CD4-positive, alpha-beta T cell treated with Interferon gamma for 1 hour (primary cell): ENCODE results near the gene RCAN1.
A peak's percentile ranks its signal among the peaks of the same experiment; 100 is the strongest.

Experiments
- DNase-seq: peaks from one replicate; pipeline ENCODE4 v3.0.0-alpha.2; 2020

RCAN1 gene

GRCh38 chr21:34614628-34615486, at the start of gene RCAN1:
Gene RCAN1, minus strand, starts transcription at chr21:34615113. Its CDS starts 102 bp downstream, at chr21:34615011.
- peak; percentile 90 for DNase-seq

- no peak for DNase-seq
Measured at GRCh38 chr21:34661848-34662247, 46.9 kb upstream of the RCAN1 start.

GRCh38 chr21:34653522-34653921, 38.6 kb upstream of the RCAN1 start:
- no peak for DNase-seq

- no peak for DNase-seq
Measured at GRCh38 chr21:34651642-34652041, 36.7 kb upstream of the RCAN1 start.

- DNase-seq = no peak
Measured at GRCh38 chr21:34650861-34651431, 36.0 kb upstream of the RCAN1 start.

- no peak for DNase-seq
Measured at GRCh38 chr21:34649400-34649799, 34.5 kb upstream of the RCAN1 start.

GRCh38 chr21:34648739-34649297, 33.9 kb upstream of the RCAN1 start:
- no peak for DNase-seq

- no peak for DNase-seq
Measured at GRCh38 chr21:34647555-34647954, 32.6 kb upstream of the RCAN1 start.

GRCh38 chr21:34644825-34645224, 29.9 kb upstream of the RCAN1 start:
- DNase-seq = no peak

GRCh38 chr21:34642211-34643075, 27.5 kb upstream of the RCAN1 start:
- no peak for DNase-seq

- DNase-seq = no peak
Measured at GRCh38 chr21:34640858-34641257, 25.9 kb upstream of the RCAN1 start.

- no peak for DNase-seq
Measured at GRCh38 chr21:34639882-34640788, 25.2 kb upstream of the RCAN1 start.

- DNase-seq = no peak
Measured at GRCh38 chr21:34639250-34639649, 24.3 kb upstream of the RCAN1 start.

GRCh38 chr21:34636961-34637360, 22.0 kb upstream of the RCAN1 start:
- no peak for DNase-seq

- DNase-seq = no peak
Measured at GRCh38 chr21:34635307-34635706, 20.4 kb upstream of the RCAN1 start.

GRCh38 chr21:34632498-34632897, 17.6 kb upstream of the RCAN1 start:
- no peak for DNase-seq

- no peak for DNase-seq
Measured at GRCh38 chr21:34630536-34631143, 15.7 kb upstream of the RCAN1 start.

- DNase-seq = no peak
Measured at GRCh38 chr21:34626131-34626530, 11.2 kb upstream of the RCAN1 start.

- no peak for DNase-seq
Measured at GRCh38 chr21:34625030-34625593, 10.2 kb upstream of the RCAN1 start.

GRCh38 chr21:34623516-34623915, 8.6 kb upstream of the RCAN1 start:
- DNase-seq = no peak
